ENCODE results near the gene TRA2A.

DNA sequence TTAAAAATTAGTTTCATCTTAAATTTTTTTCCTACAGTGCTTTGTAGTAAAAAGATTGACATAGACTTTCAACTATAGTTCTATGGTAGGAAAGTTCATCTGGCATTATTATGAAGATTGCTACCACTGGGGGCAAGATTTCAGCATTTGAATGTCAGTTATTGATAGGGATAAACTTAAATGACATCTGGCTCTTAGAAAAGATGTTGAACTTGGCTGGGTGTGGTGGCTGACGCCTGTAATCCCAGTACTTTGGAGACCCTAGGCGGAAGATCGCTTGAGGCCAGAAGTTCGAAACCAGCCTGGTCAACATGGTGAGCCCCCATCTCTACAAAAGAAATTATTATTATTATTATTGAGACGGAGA is 1.4 kb upstream of the TRA2A start:
- TF ChIP-seq, protein P1, sequence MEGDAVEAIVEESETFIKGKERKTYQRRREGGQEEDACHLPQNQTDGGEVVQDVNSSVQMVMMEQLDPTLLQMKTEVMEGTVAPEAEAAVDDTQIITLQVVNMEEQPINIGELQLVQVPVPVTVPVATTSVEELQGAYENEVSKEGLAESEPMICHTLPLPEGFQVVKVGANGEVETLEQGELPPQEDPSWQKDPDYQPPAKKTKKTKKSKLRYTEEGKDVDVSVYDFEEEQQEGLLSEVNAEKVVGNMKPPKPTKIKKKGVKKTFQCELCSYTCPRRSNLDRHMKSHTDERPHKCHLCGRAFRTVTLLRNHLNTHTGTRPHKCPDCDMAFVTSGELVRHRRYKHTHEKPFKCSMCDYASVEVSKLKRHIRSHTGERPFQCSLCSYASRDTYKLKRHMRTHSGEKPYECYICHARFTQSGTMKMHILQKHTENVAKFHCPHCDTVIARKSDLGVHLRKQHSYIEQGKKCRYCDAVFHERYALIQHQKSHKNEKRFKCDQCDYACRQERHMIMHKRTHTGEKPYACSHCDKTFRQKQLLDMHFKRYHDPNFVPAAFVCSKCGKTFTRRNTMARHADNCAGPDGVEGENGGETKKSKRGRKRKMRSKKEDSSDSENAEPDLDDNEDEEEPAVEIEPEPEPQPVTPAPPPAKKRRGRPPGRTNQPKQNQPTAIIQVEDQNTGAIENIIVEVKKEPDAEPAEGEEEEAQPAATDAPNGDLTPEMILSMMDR (IDR thresholded peaks at IDR 0.05) = no peak
- TF ChIP-seq POLR2AphosphoS5 (IDR thresholded peaks at IDR 0.05) = no peak
- TF ChIP-seq POLR2A (IDR thresholded peaks at IDR 0.05; ENCODE audit: low read depth) = no peak
